HepG2 (cell line): Measurements from ENCODE around the gene CLIP2.

Source experiments
- ATF2 ChIP-seq: sonication (generic); formaldehyde crosslinking; IDR thresholded peaks from 2 replicates; pipeline ENCODE4 v1.4.0; 2020; ENCODE audit warnings: missing genetic modification reagents
- CTCF ChIP-seq: sonication (generic); formaldehyde crosslinking; IDR thresholded peaks from 2 replicates; pipeline ENCODE4 v1.5.0; 2020; ENCODE audit warnings: mild to moderate bottlenecking, missing genetic modification reagents, moderate library complexity
- FIP1L1 ChIP-seq: fragments of 200-400 bp; formaldehyde crosslinking; IDR thresholded peaks from 2 replicates; pipeline ENCODE4 v1.6.1; 2018; ENCODE audit warnings: low read depth, mild to moderate bottlenecking, low read length, moderate library complexity, borderline replicate concordance; ENCODE audit not compliant: insufficient read depth
- FOSL1 ChIP-seq: sonication (generic); formaldehyde crosslinking; IDR thresholded peaks from 2 replicates; pipeline ENCODE4 v1.9.0; 2021; ENCODE audit warnings: missing genetic modification reagents, borderline replicate concordance
- GABPA ChIP-seq, 2 experiments: IDR thresholded peaks; 2 replicates each; pipeline ENCODE4 v1.6.1; 2011 to 2016; ENCODE audit warnings: low read depth in 2 of 2, low read length in 1 of 2, missing biosample characterization in 1 of 2, missing genetic modification characterization in 1 of 2
- IRF1 ChIP-seq: sonication (generic); formaldehyde crosslinking; IDR thresholded peaks from 2 replicates; pipeline ENCODE4 v1.4.0; 2020; ENCODE audit warnings: low read depth, mild to moderate bottlenecking, missing genetic modification reagents
- MED8 ChIP-seq: sonication (generic); formaldehyde crosslinking; IDR thresholded peaks from 2 replicates; pipeline ENCODE4 v1.8.1; 2023; ENCODE audit warnings: mild to moderate bottlenecking, missing genetic modification reagents; ENCODE audit not compliant: insufficient replicate concordance
- PBX2 ChIP-seq: IDR thresholded peaks from 2 replicates; pipeline ENCODE4 v1.6.1; 2016; ENCODE audit warnings: control low read depth
- RXRA ChIP-seq: sonication (generic); formaldehyde crosslinking; IDR thresholded peaks from 2 replicates; pipeline ENCODE4 v1.5.1; 2020; ENCODE audit warnings: missing genetic modification reagents
- YY1 ChIP-seq: IDR thresholded peaks from 2 replicates; pipeline ENCODE4 v1.6.1; 2011; ENCODE audit warnings: low read length, low read depth, moderate library complexity, mild to moderate bottlenecking; ENCODE audit not compliant: insufficient read depth, insufficient replicate concordance
- ZFX ChIP-seq: sonication (generic); formaldehyde crosslinking; IDR thresholded peaks from 2 replicates; pipeline ENCODE4 v1.4.0; 2020; ENCODE audit warnings: mild to moderate bottlenecking, low read depth, missing genetic modification reagents, moderate library complexity
- ZNF432 ChIP-seq: sonication (generic); formaldehyde crosslinking; IDR thresholded peaks from 2 replicates; pipeline ENCODE4 v1.5.0; 2020; ENCODE audit warnings: missing genetic modification reagents, mild to moderate bottlenecking, borderline replicate concordance
- ZNF446 ChIP-seq: sonication (generic); formaldehyde crosslinking; IDR thresholded peaks from 2 replicates; pipeline ENCODE4 v1.5.0; 2020; ENCODE audit warnings: mild to moderate bottlenecking, missing genetic modification reagents
- ZNF652 ChIP-seq: IDR thresholded peaks from 2 replicates; pipeline ENCODE4 v1.6.1; 2016; ENCODE audit warnings: low read depth, borderline replicate concordance

- TF ChIP-seq ZNF432 (no peak), YY1 (no peak), MED8 (CRISPR knock-in tag) (no peak), CTCF (peak; percentile 92), ZNF446 (CRISPR knock-in tag) (no peak), GABPA (IDR thresholded peaks at IDR 0.05; ENCODE audit: low read depth, low read length) (no peak), GABPA (CRISPR knock-in tag; IDR thresholded peaks at IDR 0.05; ENCODE audit: low read depth) (no peak), IRF1 (CRISPR knock-in tag) (no peak), ZNF652 (CRISPR knock-in tag) (no peak), FOSL1 (CRISPR knock-in tag) (no peak), ATF2 (CRISPR knock-in tag) (no peak), RXRA (CRISPR knock-in tag) (no peak), ZFX (CRISPR knock-in tag) (no peak), PBX2 (CRISPR knock-in tag) (no peak), FIP1L1 (no peak)
Observed at GRCh38 chr7:74401137-74401859, 112.1 kb downstream of the CLIP2 start.
